Measurements from ENCODE around the gene CSNK1A1.
A peak's percentile ranks its signal among the peaks of the same experiment; 100 is the strongest.
"Not testable (repeated sequence)": the region's sequence is repeated elsewhere in the genome, so short reads cannot be mapped to it uniquely, and the experiment has no call there.

CSNK1A1 gene

GRCh38 chr5:149551227-149552037 is at the start of gene CSNK1A1:
TSS of gene CSNK1A1 (minus strand) at chr5:149551439. CDS start at chr5:149550964, 475 bp downstream.
- DNase-seq (ENCODE audit: low spot score), result peak; percentile 99

GRCh38 chr5:149600932-149601331 is 49.7 kb upstream of the CSNK1A1 start:
- DNase-seq (ENCODE audit: low spot score), result no peak

- no peak for DNase-seq (ENCODE audit: low spot score)
Measured at GRCh38 chr5:149599375-149599774, 48.1 kb upstream of the CSNK1A1 start.

DNA sequence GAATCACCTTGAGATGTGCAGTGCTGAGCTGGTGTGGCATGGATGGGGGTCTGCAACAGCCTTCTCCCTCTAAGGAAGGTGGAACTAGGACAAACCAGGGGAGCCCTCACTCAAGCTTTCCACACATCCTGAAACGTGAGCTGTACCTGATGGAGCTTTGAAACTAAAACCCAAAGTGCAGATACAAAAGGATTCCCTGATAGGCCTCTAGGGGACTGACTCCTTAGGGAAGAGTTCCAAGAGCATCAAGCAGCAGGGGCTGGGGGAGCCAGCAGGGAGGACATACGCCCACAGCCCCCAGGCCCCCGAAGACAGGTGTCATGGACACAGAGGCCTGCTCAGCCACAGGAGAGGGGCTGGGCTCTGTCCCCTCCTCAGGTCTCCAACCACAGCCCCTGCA is 47.7 kb upstream of the CSNK1A1 start:
- DNase-seq (ENCODE audit: low spot score), result no peak

GRCh38 chr5:149598234-149598633 is 47.0 kb upstream of the CSNK1A1 start:
- not testable (repeated sequence) for DNase-seq (ENCODE audit: low spot score)

GRCh38 chr5:149597618-149598017 is 46.4 kb upstream of the CSNK1A1 start:
- DNase-seq (ENCODE audit: low spot score), result no peak

GRCh38 chr5:149596712-149597111 is 45.5 kb upstream of the CSNK1A1 start:
- no peak for DNase-seq (ENCODE audit: low spot score)

- not testable (repeated sequence) for DNase-seq (ENCODE audit: low spot score)
Measured at GRCh38 chr5:149595105-149595504, 43.9 kb upstream of the CSNK1A1 start.

- DNase-seq (ENCODE audit: low spot score), result no peak
Measured at GRCh38 chr5:149594206-149594895, 43.1 kb upstream of the CSNK1A1 start.

DNA sequence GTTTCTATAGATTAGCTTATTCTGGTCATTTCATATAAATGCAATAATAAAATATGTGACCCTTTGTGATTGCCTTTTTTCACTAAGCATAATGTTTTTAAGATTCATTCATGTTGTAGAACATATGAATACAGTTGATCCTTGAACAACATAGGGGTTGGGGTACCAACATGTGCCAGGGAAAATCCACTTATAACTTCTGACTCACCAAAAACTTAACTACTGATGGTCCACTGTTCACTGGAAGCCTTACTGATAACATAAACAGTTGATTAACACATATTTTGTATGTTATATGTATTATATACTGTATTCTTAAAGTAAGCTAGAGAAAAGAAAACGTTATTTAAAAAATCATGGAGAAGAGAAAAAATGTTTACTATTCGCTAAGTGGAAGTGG is 42.1 kb upstream of the CSNK1A1 start:
- DNase-seq (ENCODE audit: low spot score), result no peak

GRCh38 chr5:149588936-149589335 is 37.7 kb upstream of the CSNK1A1 start:
- no peak for DNase-seq (ENCODE audit: low spot score)

DNA sequence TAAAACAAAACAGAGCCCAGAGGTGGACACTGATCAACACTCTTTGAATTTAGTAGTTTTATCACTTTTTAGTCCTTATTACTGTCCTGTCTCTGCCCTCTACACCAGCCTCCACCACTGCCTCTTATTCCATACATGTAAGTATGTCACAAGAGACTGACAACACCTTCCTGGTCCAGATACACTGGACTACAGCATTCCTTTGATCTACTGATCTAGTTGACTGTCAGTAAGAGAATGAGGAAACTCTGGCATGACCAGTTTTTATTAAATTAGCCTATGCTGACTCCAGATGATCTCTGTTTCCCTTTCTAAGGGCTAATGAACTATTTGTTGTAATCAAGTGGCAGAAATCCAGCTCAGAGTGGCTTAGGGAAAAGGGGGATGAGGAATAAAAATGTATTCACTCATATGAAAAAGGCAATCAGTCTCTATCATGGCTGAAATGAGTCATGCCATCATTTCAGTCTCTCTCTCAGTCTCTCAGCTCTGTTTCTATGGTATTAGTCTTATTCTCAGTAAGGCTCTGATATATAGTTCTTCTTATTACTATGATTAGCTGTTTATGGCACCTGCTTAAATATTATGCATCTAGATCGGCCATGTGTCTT is 35.6 kb upstream of the CSNK1A1 start:
- peak; percentile 28 for DNase-seq (ENCODE audit: low spot score)

DNA sequence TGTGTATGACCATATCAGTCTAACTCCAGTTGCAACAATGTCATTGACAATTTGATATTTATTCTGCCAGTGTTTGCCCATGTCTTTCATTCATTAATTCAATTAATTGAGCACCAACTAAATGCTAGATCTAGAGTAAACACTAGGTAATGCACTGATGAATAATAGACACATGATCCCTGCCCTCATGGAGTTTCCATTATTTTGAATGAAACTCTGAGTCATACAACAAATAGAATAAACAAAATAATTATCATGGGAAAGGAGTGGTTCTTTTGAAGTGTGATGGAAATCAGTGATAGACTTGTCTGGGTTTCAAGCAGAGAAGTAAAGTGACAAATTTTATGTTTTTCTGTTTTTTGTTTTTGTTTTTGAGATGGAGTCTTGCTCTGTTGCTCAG is 34.7 kb upstream of the CSNK1A1 start:
- no peak for DNase-seq (ENCODE audit: low spot score)

- no peak for DNase-seq (ENCODE audit: low spot score)
Measured at GRCh38 chr5:149584121-149584520, 32.9 kb upstream of the CSNK1A1 start.

DNA sequence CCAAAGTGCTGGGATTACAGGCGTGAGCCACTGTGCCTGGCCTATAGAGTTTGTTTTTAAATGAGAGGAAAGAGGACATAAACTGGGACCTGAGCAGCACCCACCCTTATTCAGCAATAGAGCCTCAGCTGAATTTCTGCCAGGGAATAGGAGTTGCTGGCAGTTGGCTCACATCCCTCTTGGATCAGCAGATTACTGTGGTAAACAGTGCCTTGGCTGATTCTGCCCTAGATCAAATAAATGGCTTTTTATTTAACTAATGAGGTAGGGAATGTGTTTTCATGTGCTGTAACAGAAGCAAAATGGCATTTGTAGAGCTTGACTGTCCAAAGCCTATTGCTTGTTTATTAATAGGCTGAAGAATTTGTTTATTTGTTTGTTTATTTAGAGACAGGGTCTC is 32.2 kb upstream of the CSNK1A1 start:
- DNase-seq (ENCODE audit: low spot score), result no peak

- DNase-seq (ENCODE audit: low spot score), result no peak
Measured at GRCh38 chr5:149581931-149582768, 30.9 kb upstream of the CSNK1A1 start.

GRCh38 chr5:149581192-149581861 is 30.1 kb upstream of the CSNK1A1 start, which contains the start of gene ARHGEF37:
TSS of gene ARHGEF37 (plus strand) at chr5:149581498. CDS start at chr5:149597770, 16,272 bp downstream.
- DNase-seq (ENCODE audit: low spot score), result peak; percentile 20

DNA sequence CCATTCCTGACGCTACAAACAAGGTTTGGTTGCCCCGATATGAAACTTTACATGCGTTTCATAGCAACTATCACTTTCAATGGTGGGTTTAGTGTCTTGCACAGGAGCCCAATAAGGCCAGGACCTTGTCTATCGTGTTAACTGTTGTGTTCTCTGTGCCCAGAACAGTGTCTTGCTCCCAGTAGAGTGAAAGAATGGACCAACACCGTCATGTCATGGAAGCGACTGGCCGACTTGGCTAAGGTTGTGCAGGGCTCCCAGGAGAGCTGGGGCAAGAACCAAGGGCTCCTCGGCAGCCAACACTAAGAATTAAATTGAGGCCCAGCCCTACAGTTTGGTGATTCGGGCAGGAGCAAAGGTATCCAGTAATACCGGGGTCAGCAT is 29.6 kb upstream of the CSNK1A1 start:
- DNase-seq (ENCODE audit: low spot score), result no peak

GRCh38 chr5:149578896-149579295 is 27.7 kb upstream of the CSNK1A1 start:
- DNase-seq (ENCODE audit: low spot score), result no peak

DNA sequence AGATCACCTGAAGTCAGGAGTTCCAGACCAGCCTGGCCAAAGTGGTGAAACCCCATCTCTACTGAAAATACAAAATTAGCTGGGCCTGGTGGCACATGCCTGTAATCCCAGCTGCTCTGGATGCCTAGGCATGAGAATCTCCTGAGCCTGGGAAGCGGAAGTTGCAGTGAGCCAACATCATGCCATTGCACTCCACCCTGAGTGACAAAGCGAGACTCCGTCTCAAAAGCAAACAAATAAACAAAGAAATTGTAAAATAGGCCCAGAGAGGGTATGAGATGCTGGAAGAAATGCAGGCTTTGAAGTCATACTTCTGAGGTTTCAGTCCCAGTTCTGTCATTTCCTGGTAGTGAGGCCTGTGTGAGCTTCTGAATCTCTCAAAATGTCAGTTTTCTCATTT is 24.8 kb upstream of the CSNK1A1 start:
- peak; percentile 44 for DNase-seq (ENCODE audit: low spot score)

DNA sequence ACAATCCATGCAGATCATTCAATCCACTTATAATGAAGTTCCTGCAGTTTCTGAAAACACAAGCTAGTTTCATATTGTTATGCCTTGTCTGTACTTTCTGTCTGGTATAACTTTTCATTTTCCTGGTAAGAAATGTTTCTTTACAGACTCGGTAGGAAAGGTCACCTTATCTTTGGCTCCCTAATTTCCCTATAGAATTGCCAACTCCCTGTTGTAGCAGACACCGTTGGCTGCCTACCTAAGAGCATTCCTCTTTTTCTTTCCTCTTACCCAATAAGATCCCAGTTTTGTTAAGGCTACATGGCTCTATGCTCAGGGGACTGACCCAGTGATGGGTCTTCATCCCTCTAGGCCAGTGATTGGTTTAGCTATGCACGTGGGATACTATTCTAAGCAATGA is 23.9 kb upstream of the CSNK1A1 start:
- DNase-seq (ENCODE audit: low spot score), result no peak

Measured in activated CD4-positive, alpha-beta T cell treated with anti-CD3 and anti-CD28 coated beads, Interleukin-2, Interleukin-4, amounts not matched to agents 100 ng/mL and 50 ng/mL, durations not matched to agents 16 hours and 8 hours (primary cell).